Pancreas (tissue), 10 donors: Measurements from ENCODE around the gene ALLC. TPM values are rescaled to one million over a fixed set of nuclear protein-coding genes. Genes with fewer than 3 reads are reported as not detected.

Source experiments
- ATAC-seq, 4 donors: fragments of 200-7000 bp; cut with Tn5 transposase; one replicate each; pipeline versions ENCODE4 v1.8.0 to v1.9.1; 2020; ENCODE audit warnings: mild to moderate bottlenecking in 4 of 4, moderate library complexity in 4 of 4
- DNase-seq, 6 donors: peaks; one replicate each; pipeline ENCODE4 v3.0.0-alpha.2; 2020
- FAIRE-seq: peaks from 2 replicates; lab custom pipeline; 2012; peaks lifted over from hg19 to GRCh38; lab: Jason Lieb, UNC
- H3K27ac ChIP-seq, 4 donors: fragments of 200-600 bp; sonication (generic); 1 replicate in 3 of 4; 2 replicates in 1 of 4; pipeline versions ENCODE4 v1.5.0 to v1.8.0; 2020
- H3K27me3 ChIP-seq, 4 donors: fragments of 200-600 bp; one replicate each; pipeline ENCODE4 v1.8.0; 2021
- H3K36me3 ChIP-seq, 3 donors: fragments of 200-600 bp; sonication (generic) in 1 of 3; one replicate each; pipeline versions ENCODE4 v1.5.0 to v1.8.0; 2020 to 2021
- H3K4me1 ChIP-seq, 3 donors: fragments of 200-600 bp; one replicate each; pipeline ENCODE4 v1.8.0; 2021
- H3K4me3 ChIP-seq, 4 donors: fragments of 200-600 bp; sonication (generic) in 2 of 4; one replicate each; pipeline versions ENCODE4 v1.5.0 to v1.8.0; 2020 to 2021
- H3K9me3 ChIP-seq, 4 donors: fragments of 200-600 bp; one replicate each; pipeline ENCODE4 v1.8.0; 2021
- CTCF ChIP-seq, 4 donors: fragments of 200-600 bp; sonication (generic) in 3 of 4; IDR thresholded peaks; one replicate each; pipeline versions ENCODE4 v1.5.0 to v1.8.0; 2021; ENCODE audit warnings: antibody characterized with exemption in 4 of 4
- WGBS, 2 donors: extraction: QIAGEN DNeasy Blood & Tissue Kit; methylation state at CpG; one replicate each; pipeline ENCODE4 v1.1.7; 2013; 5-methylcytosine and 5-hydroxymethylcytosine counted together
- intact Hi-C, 3 donors: fragments of 100-400 bp; cut with DNase I; formaldehyde crosslinking; loops; one replicate each; pipeline versions ENCODE4 v1.11.1 to v1.14.2; 2022
- polyA plus RNA-seq, 2 donors: library from polyadenylated mRNA; stranded (reverse); fragments of 200-250 nt; gene quantifications; one replicate each; pipeline ENCODE4 v1.2.3, GENCODE V29; 2013
- total RNA-seq, 6 donors: library from RNA; stranded (reverse); fragmentation: NEBNext Ultra II Directional in 4 of 6; extraction: Animal tissue kit (Norgen Biotek cat#: 25700) in 4 of 6; gene quantifications; one replicate each; pipeline versions ENCODE4 v1.2.1 to v1.2.4, GENCODE V29; 2021 to 2023
- donor health status: healthy with polysubstance abuse.
- donor health status: DM: no; HTN: no; CAD: no; lungs with moderate emphysema.
- donor health status: DM: no; HTN: no; CAD: no.
- donor health status: control.
- donor health status: control.
- donor health status: Bipolar disorder and iron deficiency.
- donor health status: DM: yes; HTN: yes; CAD: no.
- donor health status: DM: no; HTN: no; CAD: no.
- donor health status: DM: no; HTN: no; CAD: no.
- donor health status: DM: yes; HTN: yes; CAD: no.

Gene ALLC
- total and polyA plus RNA-seq, 8 donors: 0.68 to 0.75 TPM; not detected in 6

GRCh38 chr2:3644246-3644525 lies 13.8 kb upstream of the ALLC start:
- no peak for TF ChIP-seq CTCF (IDR thresholded peaks at IDR 0.05)
- Histone ChIP-seq H3K9me3 (no peaks in the 10 kb centered on the region), H3K27me3 (no peaks in the 10 kb centered on the region), H3K36me3 (no peaks in the 10 kb centered on the region), H3K27ac (no peak overlapping the region), H3K4me3 (no peak overlapping the region), H3K4me1 (no peaks in the 10 kb centered on the region)
- ATAC-seq (no peak), FAIRE-seq (no peak), DNase-seq (no peak)
- intact Hi-C loops: loop anchor here in 1 of 3 donors (10.0 kb wide), 1 partner anchor 219 kb away; no protein-coding TSS in a partner anchor

- intact Hi-C loops: loop anchor here in 1 of 3 donors (10.0 kb wide), 1 partner anchor 220 kb away; no protein-coding TSS in a partner anchor
- WGBS, 2 donors: 73 to 87% methylated on average over 15 of the region's 15 CpGs
- no peak overlapping the region for H3K4me3 ChIP-seq
- no peaks in the 10 kb centered on the region for H3K4me1 ChIP-seq
- no peak for ATAC-seq
- peak in 1 of 6 donors; percentile 30 for DNase-seq
- no peak overlapping the region for H3K27ac ChIP-seq
- H3K9me3 ChIP-seq: no peaks in the 10 kb centered on the region
- no peak for TF ChIP-seq CTCF (IDR thresholded peaks at IDR 0.05)
- FAIRE-seq: no peak
- H3K36me3 ChIP-seq: no peaks in the 10 kb centered on the region
- no peaks in the 10 kb centered on the region for H3K27me3 ChIP-seq
Measured at GRCh38 chr2:3644891-3645605, 13.0 kb upstream of the ALLC start.

- Histone ChIP-seq H3K9me3 (no peaks in the 10 kb centered on the region), H3K27ac (no peak overlapping the region), H3K36me3 (no peaks in the 10 kb centered on the region), H3K4me3 (no peak overlapping the region), H3K27me3 (no peaks in the 10 kb centered on the region), H3K4me1 (peaks cover 0 to 3% (median 0%) of the 10 kb centered on the region in 3 donors)
- intact Hi-C loops: loop anchor here in 1 of 3 donors (10.0 kb wide), 1 partner anchor 221 kb away; no protein-coding TSS in a partner anchor
- DNase-seq (peak in 1 of 6 donors; percentile 37), FAIRE-seq (no peak), ATAC-seq (no peak)
- no peak for TF ChIP-seq CTCF (IDR thresholded peaks at IDR 0.05)
- 66 to 75% methylated on average over 10 of the region's 10 CpGs for WGBS, 2 donors
Measured at GRCh38 chr2:3645745-3646389, 12.1 kb upstream of the ALLC start.

- H3K9me3 ChIP-seq: no peaks in the 10 kb centered on the region
- TF ChIP-seq CTCF (IDR thresholded peaks at IDR 0.05): no peak
- H3K4me3 ChIP-seq: no peak overlapping the region
- peaks cover 0 to 4% (median 0%) of the 10 kb centered on the region in 3 donors for H3K4me1 ChIP-seq
- peak in 2 of 6 donors; percentile 6 to 9 for DNase-seq
- 79 to 86% methylated on average over 8 of the region's 8 CpGs for WGBS, 2 donors
- ATAC-seq: no peak
- H3K27me3 ChIP-seq: no peaks in the 10 kb centered on the region
- H3K27ac ChIP-seq: no peak overlapping the region
- no peak for FAIRE-seq
- intact Hi-C loops: loop anchor here in 1 of 3 donors (10.0 kb wide), 1 partner anchor 222 kb away; no protein-coding TSS in a partner anchor
- H3K36me3 ChIP-seq: no peaks in the 10 kb centered on the region
Measured at GRCh38 chr2:3646446-3646845, 11.6 kb upstream of the ALLC start.
